K562 (cell line): ENCODE measurements around the gene SCFD1. TPM values are rescaled to one million over a fixed set of nuclear protein-coding genes. Genes with fewer than 3 reads are reported as not detected.

Experiments
- ATAC-seq: fragments of 200-7000 bp; cut with Tn5 transposase; 3 replicates; pipeline ENCODE4 v1.9.1; 2020; ENCODE audit warnings: moderate library complexity
- BruUV-seq: library from RNA; stranded (reverse); fragments of 400-500 nt; replicated peaks from 2 replicates; lab custom pipeline; 2021; lab: Mats Ljungman, UMichigan
- CTCF ChIA-PET: fragments of 300-600 bp; formaldehyde crosslinking; extraction: SDS; loops from one replicate; lab custom pipeline; 2021; ENCODE audit warnings: low intra/inter-chr PET ratio; lab: Yijun Ruan, JAX
- POLR2A ChIA-PET: fragments of 300-600, 350-650 bp; sonication (Branson Sonifier 250); formaldehyde crosslinking; extraction: SDS; loops from one replicate; lab custom pipeline; 2021; ENCODE audit warnings: antibody characterized with exemption, inconsistent platforms; lab: Yijun Ruan, JAX
- DNase-seq, 4 experiments: peaks; one replicate each; pipeline versions ENCODE4 v3.0.0 to v3.0.0-alpha.2; 2011 to 2018; ENCODE audit warnings: low spot score in 3 of 4, mixed read lengths in 3 of 4; ENCODE audit errors: extremely low read depth in 1 of 4
- FAIRE-seq: peaks from 2 replicates; lab custom pipeline; 2011; peaks lifted over from hg19 to GRCh38; lab: Jason Lieb, UNC
- H2AFZ ChIP-seq: 2 replicates; pipeline ENCODE4 v1.6.0; 2011; ENCODE audit warnings: low read depth, low read length, control low read depth, inconsistent platforms
- H3K27ac ChIP-seq: fragments of 200-600 bp; 3 replicates; pipeline ENCODE4 v1.8.0; 2011; ENCODE audit warnings: low read depth, mild to moderate bottlenecking, control low read depth, inconsistent platforms, low read length, moderate library complexity, mixed read lengths; ENCODE audit errors: extremely low read depth
- H3K27me3 ChIP-seq, 2 experiments: fragments of 300-600 bp in 1 of 2; 2 replicates in 1 of 2; 3 replicates in 1 of 2; pipeline versions ENCODE4 v1.6.0 to v1.8.0; 2011; ENCODE audit warnings: inconsistent platforms in 2 of 2, low read length in 2 of 2, mild to moderate bottlenecking in 1 of 2, mixed read lengths in 1 of 2, moderate library complexity in 1 of 2; ENCODE audit not compliant: control insufficient read depth in 2 of 2, insufficient read depth in 2 of 2
- H3K36me3 ChIP-seq: fragments of 300-600 bp; 3 replicates; pipeline ENCODE4 v1.8.0; 2011; ENCODE audit warnings: mild to moderate bottlenecking, low read length, inconsistent platforms; ENCODE audit not compliant: control insufficient read depth, insufficient read depth
- H3K4me1 ChIP-seq, 2 experiments: fragments of 200-600 bp in 1 of 2; replicated peaks in 1 of 2; 2 replicates in 1 of 2; 3 replicates in 1 of 2; pipeline versions ENCODE4 v1.5.1 to v1.8.0; 2011; ENCODE audit warnings: inconsistent platforms in 2 of 2, low read length in 2 of 2, mild to moderate bottlenecking in 1 of 2, mixed read lengths in 1 of 2, moderate library complexity in 1 of 2; ENCODE audit not compliant: control insufficient read depth in 2 of 2, insufficient read depth in 2 of 2
- H3K4me2 ChIP-seq: 2 replicates; pipeline ENCODE4 v1.6.1; 2011; ENCODE audit warnings: low read length, control low read depth, inconsistent platforms, mixed read lengths; ENCODE audit not compliant: insufficient read depth
- H3K4me3 ChIP-seq: fragments of 200-600 bp; sonication (generic), shearing (Covaris generic); 2 replicates; pipeline ENCODE4 v1.5.1; 2016; ENCODE audit warnings: control low read depth, inconsistent platforms
- H3K79me2 ChIP-seq: fragments of 200-600 bp; 3 replicates; pipeline ENCODE4 v1.8.0; 2011; ENCODE audit warnings: low read length, inconsistent platforms; ENCODE audit not compliant: control insufficient read depth, insufficient read depth
- H3K9ac ChIP-seq, 2 experiments: 2 replicates each; pipeline versions ENCODE4 v1.6.0 to v1.6.1; 2011; ENCODE audit warnings: low read depth in 2 of 2, low read length in 2 of 2, control low read depth in 1 of 2, inconsistent platforms in 1 of 2, mild to moderate bottlenecking in 1 of 2, mixed read lengths in 1 of 2; ENCODE audit not compliant: insufficient read depth in 1 of 2
- H3K9me1 ChIP-seq: one replicate; pipeline ENCODE4 v1.6.0; 2011; ENCODE audit warnings: inconsistent platforms, mild to moderate bottlenecking, low read length, moderate library complexity; ENCODE audit not compliant: control insufficient read depth, insufficient read depth
- H3K9me3 ChIP-seq: replicated peaks from 2 replicates; pipeline ENCODE4 v1.5.1; 2011; ENCODE audit warnings: low read depth, low read length, inconsistent platforms; ENCODE audit not compliant: control insufficient read depth, insufficient read depth
- H4K20me1 ChIP-seq: replicated peaks from 2 replicates; pipeline ENCODE4 v1.6.1; 2011; ENCODE audit warnings: low read length, inconsistent platforms, mixed read lengths; ENCODE audit not compliant: control insufficient read depth, insufficient read depth
- BRD9 ChIP-seq: fragments of 450-650 bp; IDR thresholded peaks from 2 replicates; pipeline ENCODE4 v1.6.1; 2018; ENCODE audit warnings: low read depth; ENCODE audit not compliant: partially characterized antibody
- CBX3 ChIP-seq, 2 experiments: IDR thresholded peaks; 1 replicate in 1 of 2; 2 replicates in 1 of 2; pipeline ENCODE4 v1.6.1; 2012; ENCODE audit warnings: inconsistent platforms in 2 of 2, low read length in 2 of 2, borderline replicate concordance in 1 of 2, control low read depth in 1 of 2
- DACH1 ChIP-seq: fragments of 450-650 bp; IDR thresholded peaks from 2 replicates; pipeline ENCODE4 v1.6.1; 2018; ENCODE audit not compliant: partially characterized antibody
- DIDO1 ChIP-seq: fragments of 450-650 bp; IDR thresholded peaks from 2 replicates; pipeline ENCODE4 v1.6.1; 2016; ENCODE audit warnings: low read depth, missing biosample characterization, missing genetic modification characterization
- E4F1 ChIP-seq: fragments of 250-450 bp; sonication (Bioruptor Pico); IDR thresholded peaks from 2 replicates; pipeline ENCODE4 v1.5.0; 2021; ENCODE audit warnings: mild to moderate bottlenecking, borderline replicate concordance
- PRDM10 ChIP-seq: fragments of 450-650 bp; IDR thresholded peaks from 2 replicates; pipeline ENCODE4 v1.6.1; 2018; ENCODE audit not compliant: partially characterized antibody
- TFAM ChIP-seq: fragments of 250-450 bp; sonication (Bioruptor Pico); conservative IDR thresholded peaks from 2 replicates; pipeline ENCODE4 v1.5.0; 2021; ENCODE audit warnings: mild to moderate bottlenecking, moderate library complexity
- TSHZ1 ChIP-seq: fragments of 250-450 bp; sonication (Bioruptor Pico); IDR thresholded peaks from 2 replicates; pipeline ENCODE4 v1.4.0; 2020; ENCODE audit warnings: mild to moderate bottlenecking, moderate library complexity
- YBX1 ChIP-seq: fragments of 450-650 bp; IDR thresholded peaks from 2 replicates; pipeline ENCODE4 v1.7.1; 2016; ENCODE audit warnings: mild to moderate bottlenecking
- ZBTB5 ChIP-seq: fragments of 450-650 bp; IDR thresholded peaks from 2 replicates; pipeline ENCODE4 v1.6.1; 2017; ENCODE audit warnings: antibody characterized with exemption
- ZNF75A ChIP-seq: fragments of 450-650 bp; formaldehyde crosslinking; IDR thresholded peaks from 2 replicates; pipeline ENCODE4 v1.4.0; 2020; ENCODE audit warnings: mild to moderate bottlenecking
- WGBS: fragments of 100-300 bp; shearing (Covaris generic); methylation state at CpG from one replicate; pipeline ENCODE4 v1.1.6; 2016; ENCODE audit warnings: low coverage, mixed read lengths; ENCODE audit not compliant: insufficient coverage; ENCODE audit errors: missing lambda C conversion rate; 5-methylcytosine and 5-hydroxymethylcytosine counted together
- in situ Hi-C: fragments of 300-500 bp; cut with MboI; formaldehyde crosslinking; loops from 4 replicates; pipeline ENCODE4 v1.15.0; 2018; ENCODE audit warnings: inconsistent platforms, mixed read lengths
- intact Hi-C: fragments of 100-400 bp; cut with micrococcal nuclease; formaldehyde crosslinking; loops from 2 replicates; pipeline ENCODE4 v1.14.2; 2022
- polyA plus RNA-seq, 8 experiments: library from polyadenylated mRNA; depleted of rRNA in 4 of 8; stranded (reverse) in 5 of 8; unstranded in 3 of 8; fragments of >200 nt; fragmentation: Nextera tagmentation in 2 of 8; fragmentation: Illumina TruSeq in 1 of 8; extraction: Ambion mirVana in 2 of 8; extraction: Trizol in 1 of 8; gene quantifications; 2 replicates each; pipeline versions ENCODE4 v1.2.1 to v1.2.3, GENCODE V29; 2011 to 2014; ENCODE audit warnings: inconsistent platforms in 1 of 8, missing spikeins in 1 of 8
- total RNA-seq, 7 experiments: library from RNA; depleted of rRNA in 6 of 7; stranded (reverse); fragments of >200 nt in 6 of 7; fragmentation: Illumina TruSeq in 2 of 7; extraction: Trizol in 2 of 7; gene quantifications; 2 replicates each; pipeline versions ENCODE4 v1.2.1 to v1.2.3, GENCODE V29; 2011 to 2021; ENCODE audit warnings: low replicate concordance in 1 of 7

SCFD1 gene
- total and polyA plus RNA-seq, 9 of the 15 experiments (the other 6 are each of a cell fraction or from before 2014, with no cell fraction given), result 48.9 to 112 (median 75.2) TPM

DNA sequence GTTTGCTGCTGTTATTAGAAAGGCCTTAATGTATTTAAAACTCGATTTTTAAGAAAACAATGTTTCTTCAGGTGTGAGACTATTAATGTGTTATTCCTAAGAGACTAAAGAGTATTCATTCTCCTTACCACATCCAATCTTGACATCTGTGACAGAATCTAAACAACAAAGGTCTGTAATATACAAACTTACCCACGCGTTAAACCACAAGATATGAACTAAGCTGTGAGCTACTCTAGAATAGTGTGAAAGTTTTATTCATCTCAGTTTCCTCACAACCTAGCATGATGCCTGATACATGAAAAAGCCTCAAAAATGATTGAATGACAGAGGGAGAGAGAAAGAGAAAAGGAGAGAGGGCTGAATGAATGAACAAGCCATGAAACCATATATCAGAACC is 135.0 kb downstream of the SCFD1 start:
- in situ Hi-C loops, result no loop called here
- H2AFZ ChIP-seq, result no peak overlapping the region
- H3K79me2 ChIP-seq, result no peaks in the 10 kb centered on the region
- ATAC-seq (no peak), DNase-seq (no peak), FAIRE-seq (no peak)
- intact Hi-C loops, result no loop called here
- ChIA-PET CTCF (no interaction called here), POLR2A (no interaction called here)
- H3K27ac ChIP-seq, result no peak overlapping the region
- 4% methylated on average over 3 of the region's 3 CpGs for WGBS
- H3K4me3 ChIP-seq, result no peak overlapping the region
- no TSS peak for BruUV-seq
- H3K27me3 ChIP-seq, result 0 out of 5 replicates have a peak, but pooled peaks cover 0 to 10% of the 10 kb centered on the region in 2 experiments
- H3K36me3 ChIP-seq, result no peaks in the 10 kb centered on the region
- no peaks in the 10 kb centered on the region for H3K9me1 ChIP-seq
- no peaks in the 10 kb centered on the region for H3K9me3 ChIP-seq
- no peak overlapping the region for H3K4me2 ChIP-seq
- H4K20me1 ChIP-seq, result no peaks in the 10 kb centered on the region
- no peaks in the 10 kb centered on the region for H3K4me1 ChIP-seq
- no peak overlapping the region for H3K9ac ChIP-seq
- TF ChIP-seq ZBTB5 (no peak), YBX1 (no peak), DIDO1 (tag) (no peak), PRDM10 (no peak), TFAM (CRISPR knock-in tag) (no peak), DACH1 (no peak), ZNF75A (CRISPR knock-in tag) (no peak), TSHZ1 (CRISPR knock-in tag) (no peak), CBX3 (IDR thresholded peaks at IDR 0.05; ENCODE audit: borderline replicate concordance in 1 of 2, low read length in 2 of 2) (no peak), E4F1 (no peak), BRD9 (no peak)
